Suprapubic skin (tissue), 3 donors: ENCODE measurements around the gene APOBEC3F.

Experiments
- EP300 ChIP-seq: sonication (generic); formaldehyde crosslinking; IDR thresholded peaks from one replicate; pipeline ENCODE4 v1.6.1; 2017; ENCODE audit warnings: antibody characterized with exemption
- TF ChIP-seq, protein P1 (sequence below), 2 donors: fragments of 200-600 bp in 1 of 2; fragments of 450-650 bp in 1 of 2; sonication (generic) in 1 of 2; IDR thresholded peaks; one replicate each; pipeline ENCODE4 v1.5.1; 2016 to 2019; ENCODE audit warnings: antibody characterized with exemption in 2 of 2, mild to moderate bottlenecking in 1 of 2, moderate library complexity in 1 of 2

- no peak for TF ChIP-seq EP300
- TF ChIP-seq, protein P1, sequence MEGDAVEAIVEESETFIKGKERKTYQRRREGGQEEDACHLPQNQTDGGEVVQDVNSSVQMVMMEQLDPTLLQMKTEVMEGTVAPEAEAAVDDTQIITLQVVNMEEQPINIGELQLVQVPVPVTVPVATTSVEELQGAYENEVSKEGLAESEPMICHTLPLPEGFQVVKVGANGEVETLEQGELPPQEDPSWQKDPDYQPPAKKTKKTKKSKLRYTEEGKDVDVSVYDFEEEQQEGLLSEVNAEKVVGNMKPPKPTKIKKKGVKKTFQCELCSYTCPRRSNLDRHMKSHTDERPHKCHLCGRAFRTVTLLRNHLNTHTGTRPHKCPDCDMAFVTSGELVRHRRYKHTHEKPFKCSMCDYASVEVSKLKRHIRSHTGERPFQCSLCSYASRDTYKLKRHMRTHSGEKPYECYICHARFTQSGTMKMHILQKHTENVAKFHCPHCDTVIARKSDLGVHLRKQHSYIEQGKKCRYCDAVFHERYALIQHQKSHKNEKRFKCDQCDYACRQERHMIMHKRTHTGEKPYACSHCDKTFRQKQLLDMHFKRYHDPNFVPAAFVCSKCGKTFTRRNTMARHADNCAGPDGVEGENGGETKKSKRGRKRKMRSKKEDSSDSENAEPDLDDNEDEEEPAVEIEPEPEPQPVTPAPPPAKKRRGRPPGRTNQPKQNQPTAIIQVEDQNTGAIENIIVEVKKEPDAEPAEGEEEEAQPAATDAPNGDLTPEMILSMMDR (IDR thresholded peaks at IDR 0.05): no peak
Measured at GRCh38 chr22:39103431-39103830, 62.8 kb downstream of the APOBEC3F start.
